Motor neuron (in vitro differentiated cells): ENCODE data around the gene SLC38A10. TPM values are rescaled to one million over a fixed set of nuclear protein-coding genes. Genes with fewer than 3 reads are reported as not detected.
A peak's percentile ranks its signal among the peaks of the same experiment; 100 is the strongest.

Experiments used
- ATAC-seq, 8 experiments: fragments of 200-7000 bp; cut with Tn5 transposase; replicated peaks in 6 of 8; 2 replicates each; pipeline ENCODE4 v1.8.0; 2021; ENCODE audit warnings: mild to moderate bottlenecking in 8 of 8, moderate library complexity in 8 of 8
- H3K27ac ChIP-seq, 2 donors: fragments of 250-450 bp; sonication (Bioruptor Pico); 2 replicates each; pipeline ENCODE4 v1.9.0; 2021; ENCODE audit warnings: antibody characterized with exemption in 2 of 2, mild to moderate bottlenecking in 2 of 2, moderate library complexity in 1 of 2
- H3K4me1 ChIP-seq, 2 donors: fragments of 250-450 bp; sonication (Bioruptor Pico); replicated peaks in 1 of 2; 2 replicates each; pipeline ENCODE4 v1.6.1; 2021; ENCODE audit warnings: antibody characterized with exemption in 2 of 2, mild to moderate bottlenecking in 2 of 2, moderate library complexity in 1 of 2
- H3K4me3 ChIP-seq, 5 donors: fragments of 250-450 bp; sonication (Bioruptor Pico); 2 replicates each; pipeline ENCODE4 v1.9.0; 2021; ENCODE audit warnings: antibody characterized with exemption in 5 of 5, mild to moderate bottlenecking in 5 of 5, moderate library complexity in 4 of 5
- WGBS, 10 experiments: fragments of 450-650 bp; shearing (Covaris generic); methylation state at CpG; one replicate each; pipeline ENCODE4 v1.0.0; 2022; 5-methylcytosine and 5-hydroxymethylcytosine counted together
- in situ Hi-C, 9 experiments: fragments of 400-800 bp; cut with MboI; loops; one replicate each; pipeline ENCODE4 v1.15.0; 2021; ENCODE audit warnings: low sequenced_read_pairs in 9 of 9, low pct_unique_long_range_greater_than_20kb in 2 of 9; ENCODE audit not compliant: unreplicated experiment in 9 of 9
- total RNA-seq, 8 experiments: library from RNA; unstranded; fragments of 300-600 nt; gene quantifications; 2 replicates each; pipeline versions ENCODE4 v1.2.3 to v1.2.4, GENCODE V29; 2022

Gene SLC38A10
- total RNA-seq, 8 experiments from 2014 or later = 29.0 to 57.1 (median 49.1) TPM

DNA sequence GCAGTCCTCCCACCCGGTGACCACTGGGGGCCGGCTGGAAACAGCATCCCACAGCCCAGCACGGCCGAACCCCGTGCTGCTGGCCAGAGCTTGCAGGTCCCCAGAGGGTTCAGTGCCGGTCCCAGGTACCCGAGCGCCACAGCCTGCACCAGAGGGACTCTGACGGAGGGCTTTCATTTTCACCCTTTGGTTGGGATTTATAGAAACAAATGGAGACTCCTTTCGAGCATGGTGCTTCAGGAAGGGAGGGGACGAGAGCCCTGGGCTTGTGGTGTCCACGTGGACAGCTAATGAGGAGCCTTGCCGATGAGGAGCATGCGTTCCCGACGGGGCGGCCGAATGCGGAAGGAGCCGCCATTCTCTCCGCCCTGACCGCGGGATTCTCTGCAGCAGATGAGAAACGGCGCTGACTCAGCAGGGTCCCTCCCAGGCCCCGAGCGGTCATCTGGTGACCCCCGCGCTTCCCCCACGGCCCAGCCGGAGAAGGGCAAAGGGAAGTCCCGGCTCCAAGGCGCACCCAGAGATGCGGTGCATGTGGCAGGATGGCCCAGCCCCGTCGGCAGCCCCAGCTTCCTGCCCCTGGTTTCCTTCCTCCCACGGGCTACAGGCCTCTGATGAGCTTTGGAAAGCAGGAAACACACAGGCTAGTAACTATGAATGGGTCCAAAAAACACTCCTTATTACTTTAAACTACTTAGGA, 9.8 kb downstream of the SLC38A10 start:
- ATAC-seq = peak in 7 of 8 experiments; percentile 57 to 97 (median 91)
- Histone ChIP-seq H3K4me3 (peak overlapping the region in 2 of 5 donors; percentile 14 to 20), H3K4me1 (peaks cover 18% of the 10 kb centered on the region in 2 donors), H3K27ac (peak overlapping the region; percentile 24 to 78)
- WGBS, 10 experiments = 0 to 100% (median 37%) methylated on average over 1 to 20 of the region's 37 CpGs; no CpG with 5 or more reads in 2 of the 10 experiments
- in situ Hi-C loops = loop anchor here in 3 of 9 experiments (25.0 kb wide), 1 partner anchor 202 kb away; no protein-coding TSS in a partner anchor

DNA sequence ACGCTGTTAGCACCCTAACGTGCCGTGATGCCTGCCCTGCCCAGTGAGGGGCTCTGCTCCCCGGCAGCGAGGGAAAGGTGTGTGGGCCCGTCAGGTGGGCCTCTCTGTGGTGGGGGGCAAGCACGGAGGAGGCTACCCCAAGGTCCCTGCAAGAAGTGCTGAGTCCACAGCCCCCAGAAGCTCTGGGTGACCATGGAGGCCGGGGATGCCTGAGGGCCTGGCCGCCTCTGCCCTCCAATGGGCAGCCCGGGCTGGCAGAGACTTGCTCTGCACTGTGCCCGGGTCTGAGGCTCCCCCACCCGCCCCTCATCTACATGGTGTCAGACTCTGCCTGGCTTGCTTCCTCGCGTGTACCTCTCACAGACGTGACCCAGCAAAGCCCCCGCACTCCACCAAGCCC, 12.2 kb downstream of the SLC38A10 start:
- ATAC-seq = no peak

DNA sequence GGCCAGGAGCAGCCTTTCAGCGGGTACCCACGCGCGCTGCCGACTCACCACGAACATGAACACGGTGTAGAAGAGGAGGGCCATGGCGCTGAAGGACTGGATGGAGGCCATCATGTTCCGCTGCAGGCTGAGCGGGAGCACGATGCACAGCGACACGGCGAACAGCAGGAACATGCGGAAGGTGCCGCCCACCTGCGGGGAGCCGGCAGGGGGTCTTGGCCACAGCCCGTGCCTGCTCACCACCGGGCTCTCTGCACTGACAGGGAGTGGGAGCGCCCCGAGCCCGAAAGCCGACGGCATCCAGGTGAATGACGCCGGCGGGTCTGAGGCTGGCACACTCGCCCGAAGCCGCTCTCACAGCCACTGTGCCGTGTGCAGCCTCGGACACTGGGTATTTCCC, 13.0 kb downstream of the SLC38A10 start:
- H3K4me1 ChIP-seq = peaks cover 19 to 30% of the 10 kb centered on the region in 2 donors
- H3K27ac ChIP-seq = no peak overlapping the region
- 88 to 93% methylated on average over 5 to 11 of the region's 33 CpGs; no CpG with 5 or more reads in 8 of the 10 experiments for WGBS, 10 experiments
- in situ Hi-C loops = loop anchor here in 3 of 9 experiments (25.0 kb wide), 1 partner anchor 205 kb away; no protein-coding TSS in a partner anchor
- no peak for ATAC-seq
- no peak overlapping the region for H3K4me3 ChIP-seq

More for the DNA sequence above, 12.2 kb downstream of the SLC38A10 start:
- Histone ChIP-seq H3K4me3 (no peak overlapping the region), H3K4me1 (peaks cover 19 to 30% of the 10 kb centered on the region in 2 donors), H3K27ac (no peak overlapping the region)
- in situ Hi-C loops = loop anchor here in 3 of 9 experiments (25.0 kb wide), 1 partner anchor 204 kb away; no protein-coding TSS in a partner anchor
- 100% methylated on average over 1 of the region's 16 CpGs; no CpG with 5 or more reads in 9 of the 10 experiments for WGBS, 10 experiments

DNA sequence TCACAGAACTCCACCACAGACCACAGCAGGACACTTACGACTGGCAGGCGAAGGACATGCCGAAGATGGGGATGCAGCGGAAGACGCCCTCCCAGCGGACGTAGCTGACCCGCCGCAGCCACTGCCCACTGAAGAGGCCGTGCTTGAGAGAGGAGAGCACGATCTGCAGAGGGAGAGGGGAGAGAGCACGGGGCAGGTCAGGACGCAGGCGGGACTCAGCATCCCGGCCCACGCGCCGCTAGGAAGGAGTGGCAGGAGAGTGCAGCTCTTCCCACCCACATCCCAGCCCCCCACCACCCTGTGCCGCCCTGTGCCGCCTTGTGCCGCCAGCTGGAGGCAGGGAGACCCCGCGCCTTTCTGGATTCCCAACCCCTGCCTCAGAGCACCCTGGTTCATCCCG, 14.5 kb downstream of the SLC38A10 start:
- H3K4me3 ChIP-seq = no peak overlapping the region
- peaks cover 16 to 26% of the 10 kb centered on the region in 2 donors for H3K4me1 ChIP-seq
- in situ Hi-C loops = loop anchor here in 3 of 9 experiments (25.0 kb wide), 1 partner anchor 207 kb away; no protein-coding TSS in a partner anchor
- no peak for ATAC-seq
- H3K27ac ChIP-seq = no peak overlapping the region
- 80% methylated on average over 1 of the region's 24 CpGs; no CpG with 5 or more reads in 9 of the 10 experiments for WGBS, 10 experiments

DNA sequence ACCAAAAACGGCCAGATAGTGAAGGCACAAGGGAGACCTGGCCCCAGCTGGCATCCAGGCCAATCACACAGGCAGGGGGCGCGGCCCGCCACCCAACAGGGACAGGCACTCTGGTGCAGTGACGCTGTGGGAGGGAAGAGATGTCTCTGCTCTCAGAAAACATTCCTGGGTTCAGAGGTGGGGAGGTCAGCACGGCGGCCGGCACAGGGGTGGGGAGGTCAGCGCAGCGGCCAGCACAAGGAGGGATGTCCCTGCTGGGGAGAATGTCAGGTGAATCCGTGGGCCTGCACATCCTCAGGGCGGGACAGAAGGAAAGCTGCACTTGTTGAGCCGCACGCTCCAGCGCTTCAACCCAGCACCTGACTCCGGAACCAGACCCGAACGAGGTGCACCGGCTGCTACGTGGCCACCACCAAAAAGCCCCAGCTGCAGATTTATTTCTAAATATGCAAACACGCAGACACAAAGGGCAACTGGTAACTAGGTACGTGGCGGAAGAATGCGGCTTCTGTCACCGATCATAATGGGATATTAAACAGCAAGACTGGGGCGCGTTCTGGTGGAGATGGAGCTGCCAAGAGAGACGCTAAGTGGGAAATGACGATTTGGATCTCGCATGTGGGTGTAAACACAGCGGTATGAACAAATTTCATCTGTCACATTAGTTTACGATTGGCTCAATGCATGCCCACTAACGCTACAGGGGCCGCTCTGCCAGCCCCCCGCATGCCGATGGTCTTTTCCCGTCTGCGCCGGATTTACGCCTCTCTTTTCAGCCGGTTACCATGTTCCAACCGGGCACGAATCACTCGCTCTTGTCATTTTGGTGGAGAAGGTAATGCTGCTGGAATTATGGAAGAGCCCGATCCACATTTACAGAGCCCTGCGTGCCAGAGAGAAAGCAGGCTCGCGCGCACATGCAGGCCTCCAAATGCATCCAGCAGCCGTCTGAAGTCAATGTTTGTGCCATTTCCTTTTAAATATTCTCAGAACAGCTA, 15.5 kb downstream of the SLC38A10 start:
- in situ Hi-C loops = loop anchor here in 3 of 9 experiments (25.0 kb wide), 1 partner anchor 208 kb away; no protein-coding TSS in a partner anchor
- Histone ChIP-seq H3K4me3 (no peak overlapping the region), H3K4me1 (peaks cover 8 to 16% of the 10 kb centered on the region in 2 donors), H3K27ac (peak overlapping the region in 1 of 2 donors; percentile 24)
- 73 to 100% (median 93%) methylated on average over 1 to 31 of the region's 50 CpGs for WGBS, 10 experiments
- peak in 2 of 8 experiments; percentile 6 to 16 for ATAC-seq

DNA sequence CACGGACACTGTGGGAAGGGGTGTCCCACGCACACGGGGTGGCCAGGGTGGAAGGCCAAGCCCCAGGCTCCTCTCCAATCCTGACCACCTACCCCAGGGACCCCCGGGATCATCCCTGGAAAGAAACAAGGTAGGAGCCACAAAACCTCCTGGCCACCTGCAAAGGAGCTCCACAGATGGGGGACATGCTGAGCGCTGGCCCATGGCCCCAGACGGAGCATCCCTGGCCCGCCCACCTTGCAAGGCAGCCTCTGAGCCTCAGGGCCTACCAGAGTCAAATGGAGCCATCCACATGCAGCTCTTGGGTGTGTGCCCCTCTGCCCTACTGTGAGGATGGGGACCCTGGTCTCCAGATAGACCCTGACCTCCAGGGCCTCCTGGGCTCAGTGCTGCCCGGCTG, 16.3 kb downstream of the SLC38A10 start:
- peak in 1 of 8 experiments; percentile 4 for ATAC-seq
- H3K4me1 ChIP-seq = peaks cover 4 to 15% of the 10 kb centered on the region in 2 donors
- H3K4me3 ChIP-seq = no peak overlapping the region
- 80 to 100% methylated on average over 1 of the region's 8 CpGs; no CpG with 5 or more reads in 8 of the 10 experiments for WGBS, 10 experiments
- in situ Hi-C loops = loop anchor here in 3 of 9 experiments (25.0 kb wide), 1 partner anchor 208 kb away; no protein-coding TSS in a partner anchor
- no peak overlapping the region for H3K27ac ChIP-seq

DNA sequence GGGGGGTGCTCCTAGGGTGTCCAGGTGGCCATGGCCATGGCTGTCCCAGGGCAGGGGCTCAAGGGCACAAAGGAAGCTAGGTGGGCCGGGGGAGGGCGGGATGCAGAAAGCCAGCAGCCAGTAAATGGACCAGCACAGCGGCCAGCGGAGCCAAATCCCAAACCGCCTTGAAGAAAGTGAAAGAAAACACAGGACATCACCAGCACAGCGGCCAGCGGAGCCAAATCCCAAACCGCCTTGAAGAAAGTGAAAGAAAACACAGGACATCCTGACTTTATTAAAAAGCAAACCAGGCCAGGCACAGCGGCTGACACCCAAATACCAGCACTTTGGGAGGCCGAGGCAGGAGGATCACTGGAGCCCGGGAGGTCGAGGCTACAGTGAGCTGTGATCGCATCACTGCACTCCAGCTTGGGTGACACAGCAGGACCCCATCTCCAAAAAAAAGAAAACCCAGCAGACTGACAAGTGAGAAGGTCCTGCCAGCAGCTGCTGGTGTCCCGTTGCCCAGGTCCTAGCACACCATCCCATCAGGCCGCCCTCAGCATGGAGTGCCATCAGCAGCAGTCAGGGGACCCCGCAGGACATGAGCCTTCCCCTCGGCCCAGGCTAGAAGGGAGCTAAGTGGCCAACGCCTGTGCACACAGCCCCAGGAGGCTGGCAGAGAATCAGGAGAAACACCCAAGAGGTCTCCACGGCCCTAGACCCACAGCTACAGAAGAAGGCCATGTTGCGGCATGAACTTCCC, 17.0 kb downstream of the SLC38A10 start:
- Histone ChIP-seq H3K4me1 (peaks cover 4 to 15% of the 10 kb centered on the region in 2 donors), H3K27ac (no peak overlapping the region), H3K4me3 (no peak overlapping the region)
- no peak for ATAC-seq
- WGBS, 10 experiments = 60 to 100% (median 100%) methylated on average over 2 to 5 of the region's 20 CpGs; no CpG with 5 or more reads in 7 of the 10 experiments
- in situ Hi-C loops = loop anchor here in 3 of 9 experiments (25.0 kb wide), 1 partner anchor 209 kb away; no protein-coding TSS in a partner anchor

DNA sequence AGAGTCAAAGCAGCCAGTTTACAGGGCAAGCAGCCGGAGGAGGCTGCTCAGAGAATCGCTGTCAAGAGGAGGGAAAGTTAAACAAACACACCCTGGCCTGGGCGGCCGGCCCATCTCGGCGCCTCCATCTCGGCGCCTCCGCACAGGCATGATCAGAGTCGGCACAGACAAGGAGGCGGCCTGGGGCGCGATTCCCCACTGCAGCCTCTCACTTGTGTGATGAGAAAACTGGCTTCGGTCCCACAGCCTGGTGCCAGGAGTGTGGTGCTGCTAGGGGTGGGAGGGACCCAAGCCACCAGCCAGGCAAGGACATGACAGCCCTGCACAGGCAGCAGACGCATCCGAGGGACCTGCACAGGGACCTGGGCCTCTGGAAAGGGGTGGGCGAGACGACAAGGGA, 17.7 kb downstream of the SLC38A10 start:
- Histone ChIP-seq H3K27ac (no peak overlapping the region), H3K4me1 (peaks cover 4 to 15% of the 10 kb centered on the region in 2 donors), H3K4me3 (no peak overlapping the region)
- in situ Hi-C loops = loop anchor here in 3 of 9 experiments (25.0 kb wide), 1 partner anchor 210 kb away; no protein-coding TSS in a partner anchor
- WGBS, 10 experiments = 60 to 92% (median 80%) methylated on average over 1 to 10 of the region's 18 CpGs; no CpG with 5 or more reads in 5 of the 10 experiments
- ATAC-seq = peak in 3 of 8 experiments; percentile 26 to 86 (median 64)

DNA sequence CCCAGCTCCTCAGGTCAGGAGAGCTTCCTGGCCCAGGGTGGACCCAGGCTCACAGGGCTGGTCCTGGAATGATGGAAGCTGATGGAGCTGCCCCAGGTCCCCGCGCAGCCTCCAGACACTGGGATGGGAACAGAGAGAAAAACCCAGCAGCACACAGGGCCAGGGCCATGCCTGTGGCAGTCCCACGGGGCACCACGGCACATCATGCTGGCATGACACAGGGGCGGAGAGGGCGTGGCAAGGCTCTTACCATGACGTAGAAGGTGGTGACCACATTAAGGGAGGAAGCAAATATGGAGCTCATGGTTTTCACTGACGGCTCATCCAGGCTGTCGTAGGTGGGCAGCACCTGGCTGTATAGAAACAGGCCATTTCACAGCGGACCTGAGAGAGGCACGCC, 18.3 kb downstream of the SLC38A10 start:
- ATAC-seq = no peak
- in situ Hi-C loops = loop anchor here in 3 of 9 experiments (25.0 kb wide), 1 partner anchor 211 kb away; no protein-coding TSS in a partner anchor
- H3K27ac ChIP-seq = no peak overlapping the region
- no peak overlapping the region for H3K4me3 ChIP-seq
- 80 to 100% (median 92%) methylated on average over 1 to 6 of the region's 11 CpGs; no CpG with 5 or more reads in 5 of the 10 experiments for WGBS, 10 experiments
- peaks cover 4 to 15% of the 10 kb centered on the region in 2 donors for H3K4me1 ChIP-seq

DNA sequence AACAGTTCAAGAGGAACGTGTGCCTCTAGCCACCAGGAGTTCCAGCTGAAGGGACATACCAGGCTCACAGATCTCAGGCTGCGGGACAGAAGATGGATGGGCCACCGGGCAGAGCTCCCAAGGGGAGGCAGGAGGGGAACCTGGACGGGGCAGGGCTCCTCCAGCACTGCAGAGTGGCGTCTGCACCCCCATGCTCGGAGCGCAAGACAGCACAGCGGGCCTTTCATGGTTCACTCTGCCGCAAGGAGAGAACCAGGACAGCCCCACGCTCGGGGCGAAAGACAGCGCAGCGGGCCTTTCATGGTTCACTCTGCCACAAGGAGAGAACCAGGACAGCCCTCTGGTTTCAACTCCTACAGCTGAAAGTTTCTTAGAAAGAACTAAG, 20.6 kb downstream of the SLC38A10 start:
- ATAC-seq = no peak
- 80 to 94% (median 80%) methylated on average over 1 to 5 of the region's 14 CpGs; no CpG with 5 or more reads in 5 of the 10 experiments for WGBS, 10 experiments
- H3K4me1 ChIP-seq = peaks cover 0 to 3% of the 10 kb centered on the region in 2 donors
- H3K4me3 ChIP-seq = no peak overlapping the region
- in situ Hi-C loops = loop anchor here in 3 of 9 experiments (25.0 kb wide), 2 partner anchors 213 to 238 kb away; partner anchors contain the start of gene ACTG1 (in 1 of the 3)
- H3K27ac ChIP-seq = no peak overlapping the region

DNA sequence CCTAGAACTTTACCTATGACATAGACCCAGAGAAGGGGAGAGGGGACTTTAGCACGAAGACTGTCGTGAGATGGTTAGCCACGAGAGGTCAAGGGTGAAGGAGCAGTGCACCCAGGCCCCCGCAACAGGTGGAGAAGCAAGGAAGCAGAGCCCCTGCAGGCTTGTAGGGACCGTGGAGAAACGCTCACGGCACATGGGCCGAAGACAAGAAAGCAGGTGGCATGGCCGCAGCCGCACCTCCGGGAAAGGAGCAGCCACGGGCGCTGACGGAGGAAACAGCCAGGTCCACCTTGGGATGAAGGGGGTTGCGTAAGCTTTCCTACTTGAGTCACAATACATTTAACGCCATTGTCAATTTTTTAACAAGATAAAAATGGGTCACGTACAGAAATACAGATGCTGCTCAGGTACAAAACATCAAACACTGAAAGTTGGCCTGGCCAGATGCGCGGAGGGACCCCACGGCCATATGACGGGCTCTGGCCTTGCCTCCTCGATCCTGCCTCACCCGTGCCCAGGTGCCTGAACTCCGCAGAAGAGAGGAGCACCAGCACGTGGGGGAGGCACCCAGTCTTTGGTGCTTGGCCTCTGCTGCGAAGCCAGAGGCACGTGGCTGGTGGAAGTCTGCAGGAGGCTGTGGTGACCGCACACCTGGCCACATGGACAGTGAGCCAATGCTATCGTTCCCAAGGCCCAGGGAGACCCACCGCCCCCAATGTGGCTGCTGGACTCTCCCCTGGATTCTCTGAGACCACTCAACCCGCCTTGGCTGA, 21.2 kb downstream of the SLC38A10 start:
- WGBS, 10 experiments = 82 to 100% (median 95%) methylated on average over 4 to 15 of the region's 31 CpGs; no CpG with 5 or more reads in 1 of the 10 experiments
- no peak overlapping the region for H3K27ac ChIP-seq
- no peak for ATAC-seq
- no peak overlapping the region for H3K4me3 ChIP-seq
- in situ Hi-C loops = loop anchor here in 3 of 9 experiments (25.0 kb wide), 2 partner anchors 213 to 238 kb away; partner anchors contain the start of gene ACTG1 (in 1 of the 3)
- H3K4me1 ChIP-seq = no peaks in the 10 kb centered on the region
